ENCODE measurements around the gene TMEM14A. TPM values are rescaled to one million over a fixed set of nuclear protein-coding genes. Genes with fewer than 3 reads are reported as not detected.

The TMEM14A gene
- total RNA-seq, 1 donor, result 19.9 TPM

- Histone ChIP-seq H3K79me2 (ENCODE audit: insufficient read depth, low read length) (no peaks in the 10 kb centered on the region), H3K27ac (ENCODE audit: low read depth, low read length) (no peak overlapping the region), H3K4me1 (ENCODE audit: insufficient read depth, low read length) (peaks cover 27% of the 10 kb centered on the region), H3K36me3 (ENCODE audit: insufficient read depth, low read length) (no peaks in the 10 kb centered on the region), H3K4me2 (ENCODE audit: insufficient read depth, low read length) (no peak overlapping the region), H2AFZ (ENCODE audit: low read length) (no peak overlapping the region), H3K27me3 (ENCODE audit: insufficient read depth, low read length) (no peaks in the 10 kb centered on the region), H3K9me3 (ENCODE audit: low read depth, low read length) (no peaks in the 10 kb centered on the region), H3K4me3 (ENCODE audit: insufficient read depth, low read length) (no peak overlapping the region), H4K20me1 (ENCODE audit: insufficient read depth, low read length) (no peaks in the 10 kb centered on the region)
- no peak for TF ChIP-seq CTCF (IDR thresholded peaks at IDR 0.05; ENCODE audit: extremely low read depth, low read depth, low read length)
- no peak for DNase-seq (ENCODE audit: insufficient read length, low spot score, missing footprints)
Measured at GRCh38 chr6:52725143-52725534, 54.2 kb downstream of the TMEM14A start.

GRCh38 chr6:52725535-52726192 lies 54.8 kb downstream of the TMEM14A start:
- no peak for TF ChIP-seq CTCF (IDR thresholded peaks at IDR 0.05; ENCODE audit: extremely low read depth, low read depth, low read length)
- Histone ChIP-seq H3K4me1 (ENCODE audit: insufficient read depth, low read length) (peaks cover 27% of the 10 kb centered on the region), H3K79me2 (ENCODE audit: insufficient read depth, low read length) (no peaks in the 10 kb centered on the region), H2AFZ (ENCODE audit: low read length) (no peak overlapping the region), H3K27ac (ENCODE audit: low read depth, low read length) (no peak overlapping the region), H3K4me3 (ENCODE audit: insufficient read depth, low read length) (no peak overlapping the region), H3K9me3 (ENCODE audit: low read depth, low read length) (no peaks in the 10 kb centered on the region), H3K4me2 (ENCODE audit: insufficient read depth, low read length) (no peak overlapping the region), H3K36me3 (ENCODE audit: insufficient read depth, low read length) (no peaks in the 10 kb centered on the region), H4K20me1 (ENCODE audit: insufficient read depth, low read length) (no peaks in the 10 kb centered on the region), H3K27me3 (ENCODE audit: insufficient read depth, low read length) (no peaks in the 10 kb centered on the region)
- peak; percentile 31 for DNase-seq (ENCODE audit: insufficient read length, low spot score, missing footprints)

- Histone ChIP-seq H3K4me2 (ENCODE audit: insufficient read depth, low read length) (no peak overlapping the region), H3K79me2 (ENCODE audit: insufficient read depth, low read length) (no peaks in the 10 kb centered on the region), H4K20me1 (ENCODE audit: insufficient read depth, low read length) (no peaks in the 10 kb centered on the region), H3K9me3 (ENCODE audit: low read depth, low read length) (no peaks in the 10 kb centered on the region), H2AFZ (ENCODE audit: low read length) (no peak overlapping the region), H3K4me3 (ENCODE audit: insufficient read depth, low read length) (no peak overlapping the region), H3K36me3 (ENCODE audit: insufficient read depth, low read length) (no peaks in the 10 kb centered on the region), H3K4me1 (ENCODE audit: insufficient read depth, low read length) (peaks cover 27% of the 10 kb centered on the region), H3K27ac (ENCODE audit: low read depth, low read length) (no peak overlapping the region), H3K27me3 (ENCODE audit: insufficient read depth, low read length) (peaks cover 2% of the 10 kb centered on the region)
- DNase-seq (ENCODE audit: insufficient read length, low spot score, missing footprints), result no peak
- TF ChIP-seq CTCF (IDR thresholded peaks at IDR 0.05; ENCODE audit: extremely low read depth, low read depth, low read length), result no peak
Measured at GRCh38 chr6:52726193-52726542, 55.3 kb downstream of the TMEM14A start.

DNA sequence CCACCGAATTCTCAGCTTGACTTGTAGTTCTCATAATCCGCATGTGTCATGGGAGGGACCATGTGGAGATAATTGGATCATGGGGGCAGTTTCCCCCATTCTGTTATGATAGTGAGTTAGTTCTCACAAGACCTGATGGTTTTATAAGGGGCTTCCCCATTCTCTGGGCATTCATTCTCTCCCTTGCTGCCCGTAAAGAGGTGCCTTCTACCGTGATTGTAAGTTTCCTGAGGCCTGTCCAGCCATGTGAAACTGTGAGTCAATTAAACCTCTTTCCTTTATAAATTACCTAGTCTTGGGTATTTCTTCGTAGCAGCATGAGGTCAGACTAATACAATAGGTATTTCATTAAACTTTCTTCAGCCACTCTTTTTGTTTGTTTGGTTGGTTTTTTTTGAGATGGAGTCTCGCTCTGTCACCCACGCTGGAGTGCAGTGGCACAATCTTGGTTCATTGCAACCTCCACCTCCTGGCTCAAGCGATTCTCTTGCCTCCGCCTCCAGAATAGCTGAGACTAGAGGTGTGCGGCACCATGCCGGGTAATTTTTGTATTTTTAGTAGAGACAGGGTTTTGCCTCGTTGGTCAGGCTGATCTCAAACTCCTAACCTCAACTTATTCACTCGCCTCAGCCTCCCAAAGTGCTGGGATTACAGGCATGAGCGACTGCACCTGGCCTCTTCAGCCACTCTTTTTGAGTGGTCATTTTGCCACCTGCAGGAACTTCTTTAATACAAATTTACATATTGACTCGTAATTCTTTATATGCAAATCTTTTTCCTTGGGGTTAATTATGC lies 56.0 kb downstream of the TMEM14A start:
- peaks cover 2% of the 10 kb centered on the region for H3K27me3 ChIP-seq (ENCODE audit: insufficient read depth, low read length)
- H3K4me3 ChIP-seq (ENCODE audit: insufficient read depth, low read length), result no peak overlapping the region
- no peaks in the 10 kb centered on the region for H3K36me3 ChIP-seq (ENCODE audit: insufficient read depth, low read length)
- no peaks in the 10 kb centered on the region for H3K79me2 ChIP-seq (ENCODE audit: insufficient read depth, low read length)
- H3K4me1 ChIP-seq (ENCODE audit: insufficient read depth, low read length), result peaks cover 27% of the 10 kb centered on the region
- DNase-seq (ENCODE audit: insufficient read length, low spot score, missing footprints), result no peak
- no peak for TF ChIP-seq CTCF (IDR thresholded peaks at IDR 0.05; ENCODE audit: extremely low read depth, low read depth, low read length)
- H4K20me1 ChIP-seq (ENCODE audit: insufficient read depth, low read length), result no peaks in the 10 kb centered on the region
- no peak overlapping the region for H2AFZ ChIP-seq (ENCODE audit: low read length)
- H3K27ac ChIP-seq (ENCODE audit: low read depth, low read length), result no peak overlapping the region
- H3K9me3 ChIP-seq (ENCODE audit: low read depth, low read length), result no peaks in the 10 kb centered on the region
- no peak overlapping the region for H3K4me2 ChIP-seq (ENCODE audit: insufficient read depth, low read length)
